H1 (cell line): ENCODE data around the gene SEMA6D. TPM values are rescaled to one million over a fixed set of nuclear protein-coding genes. Genes with fewer than 3 reads are reported as not detected.

Source experiments
- CTCF ChIA-PET: fragments of 300-600 bp; sonication (Branson Sonifier 250); formaldehyde crosslinking; loops from one replicate; lab custom pipeline; 2021; ENCODE audit not compliant: partially characterized antibody; lab: Charles Lee
- POLR2A ChIA-PET: fragments of 300-600 bp; sonication (Branson Sonifier 250); formaldehyde crosslinking; loops from one replicate; lab custom pipeline; 2021; ENCODE audit warnings: inconsistent platforms; ENCODE audit not compliant: partially characterized antibody; lab: Charles Lee
- DNase-seq, 2 experiments: peaks; one replicate each; pipeline versions ENCODE4 v3.0.0 to v3.0.0-alpha.2; 2010 to 2022; ENCODE audit warnings: low spot score in 2 of 2, low read depth in 1 of 2, mixed read lengths in 1 of 2
- FAIRE-seq: peaks from 2 replicates; lab custom pipeline; 2011; peaks lifted over from hg19 to GRCh38; lab: Jason Lieb, UNC
- H2AFZ ChIP-seq: 2 replicates; pipeline ENCODE4 v1.8.1; 2012; ENCODE audit warnings: low read length, inconsistent platforms
- H2AK5ac ChIP-seq: 2 replicates; pipeline ENCODE4 v1.6.1; 2013; ENCODE audit warnings: low read depth, low read length
- H2BK120ac ChIP-seq: replicated peaks from 2 replicates; pipeline ENCODE3; 2013; ENCODE audit warnings: low read depth, low read length, inconsistent platforms
- H2BK12ac ChIP-seq: 2 replicates; pipeline ENCODE4 v1.6.1; 2013; ENCODE audit warnings: low read depth, low read length
- H2BK15ac ChIP-seq: 2 replicates; pipeline ENCODE4 v1.6.1; 2013; ENCODE audit warnings: low read length
- H2BK20ac ChIP-seq: 2 replicates; pipeline ENCODE4 v1.6.1; 2013; ENCODE audit warnings: low read length
- H2BK5ac ChIP-seq: 2 replicates; pipeline ENCODE4 v1.6.1; 2013; ENCODE audit warnings: low read depth, low read length
- H3K14ac ChIP-seq: 2 replicates; pipeline ENCODE4 v1.6.1; 2013; ENCODE audit warnings: inconsistent platforms; ENCODE audit not compliant: insufficient read length
- H3K18ac ChIP-seq: 2 replicates; pipeline ENCODE4 v1.6.1; 2013; ENCODE audit warnings: low read length; ENCODE audit errors: extremely low read depth
- H3K23ac ChIP-seq: 2 replicates; pipeline ENCODE4 v1.6.1; 2013; ENCODE audit warnings: inconsistent platforms; ENCODE audit not compliant: insufficient read length
- H3K23me2 ChIP-seq: 2 replicates; pipeline ENCODE4 v1.6.1; 2013; ENCODE audit warnings: low read depth, low read length
- H3K27ac ChIP-seq: 2 replicates; pipeline ENCODE4 v1.6.1; 2011; ENCODE audit warnings: low read depth, low read length, inconsistent platforms
- H3K27me3 ChIP-seq, 4 experiments: replicated peaks in 1 of 4; 1 replicate in 1 of 4; 2 replicates in 3 of 4; pipeline versions ENCODE4 v1.6.1 to v1.8.1; 2011 to 2013; ENCODE audit warnings: low read length in 3 of 4, mild to moderate bottlenecking in 3 of 4, inconsistent platforms in 2 of 4, mixed read lengths in 2 of 4, moderate library complexity in 1 of 4; ENCODE audit not compliant: control insufficient read depth in 3 of 4, insufficient read depth in 3 of 4; ENCODE audit errors: extremely low read depth in 1 of 4
- H3K36me3 ChIP-seq, 4 experiments: 2 replicates each; pipeline versions ENCODE4 v1.6.1 to v1.8.1; 2011 to 2013; ENCODE audit warnings: mild to moderate bottlenecking in 4 of 4, low read length in 3 of 4, moderate library complexity in 2 of 4, control low read depth in 1 of 4, inconsistent platforms in 1 of 4; ENCODE audit not compliant: insufficient read depth in 4 of 4, control insufficient read depth in 2 of 4
- H3K4ac ChIP-seq: replicated peaks from 2 replicates; pipeline ENCODE3; 2013; ENCODE audit warnings: low read length, low read depth, mixed read lengths, inconsistent platforms; ENCODE audit not compliant: insufficient read length
- H3K4me1 ChIP-seq, 4 experiments: replicated peaks in 1 of 4; 1 replicate in 1 of 4; 2 replicates in 3 of 4; pipeline versions ENCODE4 v1.6.1 to v1.8.1; 2011 to 2013; ENCODE audit warnings: low read length in 3 of 4, inconsistent platforms in 2 of 4, mixed read lengths in 1 of 4; ENCODE audit not compliant: insufficient read depth in 4 of 4, control insufficient read depth in 3 of 4
- H3K4me2 ChIP-seq, 2 experiments: 2 replicates each; pipeline versions ENCODE4 v1.6.1 to v1.8.1; 2011 to 2013; ENCODE audit warnings: low read depth in 2 of 2, low read length in 2 of 2, control low read depth in 1 of 2, inconsistent platforms in 1 of 2, mild to moderate bottlenecking in 1 of 2; ENCODE audit not compliant: insufficient read depth in 1 of 2
- H3K4me3 ChIP-seq, 4 experiments: fragments of 200-600, 300-600 bp in 1 of 4; sonication (generic), shearing (Covaris generic), sonication (Bioruptor Twin) in 1 of 4; 2 replicates each; pipeline versions ENCODE4 v1.5.1 to v1.8.1; 2011 to 2016; ENCODE audit warnings: low read length in 4 of 4, low read depth in 3 of 4, control low read depth in 2 of 4, inconsistent platforms in 2 of 4, mild to moderate bottlenecking in 2 of 4, mixed read lengths in 1 of 4, moderate library complexity in 1 of 4; ENCODE audit not compliant: insufficient read depth in 2 of 4; ENCODE audit errors: extremely low read depth in 1 of 4
- H3K56ac ChIP-seq: replicated peaks from 2 replicates; pipeline ENCODE3; 2013; ENCODE audit warnings: low read depth, mild to moderate bottlenecking, mixed read lengths, low read length, inconsistent platforms; ENCODE audit not compliant: insufficient read length
- H3K79me1 ChIP-seq: 2 replicates; pipeline ENCODE4 v1.6.1; 2013; ENCODE audit warnings: low read depth, low read length, control low read depth
- H3K79me2 ChIP-seq, 2 experiments: 2 replicates each; pipeline versions ENCODE4 v1.6.1 to v1.8.1; 2012 to 2013; ENCODE audit warnings: low read length in 2 of 2, mild to moderate bottlenecking in 2 of 2, inconsistent platforms in 1 of 2; ENCODE audit not compliant: insufficient read depth in 2 of 2, control insufficient read depth in 1 of 2
- H3K9ac ChIP-seq, 4 experiments: replicated peaks in 1 of 4; 1 replicate in 1 of 4; 2 replicates in 3 of 4; pipeline versions ENCODE4 v1.6.1 to v1.8.1; 2011 to 2013; ENCODE audit warnings: low read depth in 3 of 4, low read length in 3 of 4, control low read depth in 2 of 4, mild to moderate bottlenecking in 2 of 4, moderate library complexity in 2 of 4, inconsistent platforms in 1 of 4; ENCODE audit errors: extremely low read depth in 1 of 4
- H3K9me3 ChIP-seq, 2 experiments: 2 replicates each; pipeline versions ENCODE4 v1.6.1 to v1.8.1; 2012 to 2013; ENCODE audit warnings: mild to moderate bottlenecking in 2 of 2, moderate library complexity in 2 of 2, control low read depth in 1 of 2, inconsistent platforms in 1 of 2, low read depth in 1 of 2, low read length in 1 of 2, mixed read lengths in 1 of 2; ENCODE audit not compliant: insufficient read depth in 2 of 2
- H4K20me1 ChIP-seq, 2 experiments: replicated peaks in 1 of 2; 2 replicates each; pipeline versions ENCODE3 to v1.8.1; 2011 to 2013; ENCODE audit warnings: inconsistent platforms in 2 of 2, low read length in 2 of 2, mild to moderate bottlenecking in 1 of 2; ENCODE audit not compliant: insufficient read depth in 2 of 2, control insufficient read depth in 1 of 2
- H4K5ac ChIP-seq: 2 replicates; pipeline ENCODE4 v1.6.1; 2013; ENCODE audit warnings: low read length, low read depth, mixed read lengths, inconsistent platforms; ENCODE audit not compliant: insufficient read length
- H4K8ac ChIP-seq: 2 replicates; pipeline ENCODE4 v1.8.0; 2013; ENCODE audit warnings: mild to moderate bottlenecking, moderate library complexity, low read length, inconsistent platforms; ENCODE audit not compliant: insufficient read depth; ENCODE audit errors: extremely low read depth
- H4K91ac ChIP-seq: replicated peaks from 2 replicates; pipeline ENCODE3; 2013; ENCODE audit warnings: low read length, mixed read lengths, inconsistent platforms; ENCODE audit not compliant: insufficient read length
- CBX5 ChIP-seq: fragments of 300-800, 300-1000 bp; sonication (generic); IDR thresholded peaks from 2 replicates; pipeline ENCODE4 v1.7.1; 2016; ENCODE audit warnings: antibody characterized with exemption, low read length, low read depth
- GTF2F1 ChIP-seq: IDR thresholded peaks from 2 replicates; pipeline ENCODE4 v1.6.1; 2012; ENCODE audit warnings: low read depth, low read length, improper control_type of control experiment, borderline replicate concordance
- NANOG ChIP-seq: IDR thresholded peaks from 2 replicates; pipeline ENCODE4 v1.6.1; 2011; ENCODE audit warnings: low read length, low read depth, mild to moderate bottlenecking, inconsistent platforms; ENCODE audit not compliant: insufficient read depth, poor library complexity, severe bottlenecking
- RAD21 ChIP-seq, 2 experiments: IDR thresholded peaks in 1 of 2; conservative IDR thresholded peaks in 1 of 2; 2 replicates each; pipeline ENCODE4 v1.6.1; 2011; ENCODE audit warnings: low read depth in 2 of 2, low read length in 2 of 2, improper control_type of control experiment in 1 of 2, inconsistent platforms in 1 of 2, mild to moderate bottlenecking in 1 of 2, moderate library complexity in 1 of 2
- WGBS, 2 experiments: shearing (Covaris generic) in 1 of 2; methylation state at CpG; one replicate each; pipeline versions ENCODE4 v1.1.6 to v1.1.7; 2013 to 2015; ENCODE audit warnings: low lambda C conversion rate in 2 of 2, mixed read lengths in 2 of 2, inconsistent platforms in 1 of 2, low coverage in 1 of 2, missing lambda C conversion rate in 1 of 2; ENCODE audit not compliant: insufficient replicate concordance in 2 of 2, insufficient coverage in 1 of 2, insufficient read length in 1 of 2; ENCODE audit errors: extremely low coverage in 1 of 2, missing lambda C conversion rate in 1 of 2; 5-methylcytosine and 5-hydroxymethylcytosine counted together
- polyA plus RNA-seq, 7 experiments: library from polyadenylated mRNA; depleted of rRNA in 3 of 7; stranded (reverse) in 5 of 7; unstranded in 2 of 7; fragments of >200 nt in 5 of 7; fragments of 200-250 nt in 2 of 7; gene quantifications; 1 replicate in 5 of 7; 2 replicates in 1 of 7; 4 replicates in 1 of 7; pipeline versions ENCODE4 v1.2.1 to v1.2.3, GENCODE V29; 2011 to 2013; ENCODE audit warnings: missing spikeins in 2 of 7, mixed read lengths in 2 of 7
- total RNA-seq: library from RNA; stranded (reverse); fragmentation: NEBNext Ultra II Directional; extraction: Animal tissue kit (Norgen Biotek cat#: 25700); gene quantifications from 2 replicates; pipeline ENCODE4 v1.2.1, GENCODE V29; 2021

SEMA6D gene
- total and polyA plus RNA-seq, 2 of the 8 experiments (the other 6 are each of a cell fraction or from before 2014, with no cell fraction given) = 2.2 to 3.8 TPM

GRCh38 chr15:47796830-47797229 lies 79.5 kb downstream of the SEMA6D start:
- TF ChIP-seq NANOG (no peak), GTF2F1 (no peak), CBX5 (no peak), RAD21 (IDR thresholded peaks at IDR 0.05 in 1 of 2, conservative IDR thresholded peaks at IDR 0.05 in 1 of 2; ENCODE audit: low read depth in 2 of 2, low read length in 2 of 2) (no peak)
- H4K91ac ChIP-seq = no peak overlapping the region
- DNase-seq (no peak), FAIRE-seq (no peak)
- H3K23me2 ChIP-seq = no peaks in the 10 kb centered on the region
- no peak overlapping the region for H3K4ac ChIP-seq
- H3K79me2 ChIP-seq = no peaks in the 10 kb centered on the region
- H3K4me3 ChIP-seq = no peak overlapping the region
- H3K18ac ChIP-seq = no peak overlapping the region
- H3K27ac ChIP-seq = no peak overlapping the region
- no peaks in the 10 kb centered on the region for H3K36me3 ChIP-seq
- H3K9me3 ChIP-seq = no peaks in the 10 kb centered on the region
- no peak overlapping the region for H4K5ac ChIP-seq
- no peak overlapping the region for H3K4me2 ChIP-seq
- no peaks in the 10 kb centered on the region for H3K4me1 ChIP-seq
- no peak overlapping the region for H3K14ac ChIP-seq
- H3K23ac ChIP-seq = no peak overlapping the region
- H2BK20ac ChIP-seq = no peak overlapping the region
- no peaks in the 10 kb centered on the region for H3K79me1 ChIP-seq
- H2AFZ ChIP-seq = no peak overlapping the region
- no peak overlapping the region for H3K9ac ChIP-seq
- H2BK5ac ChIP-seq = no peak overlapping the region
- no peak overlapping the region for H2BK120ac ChIP-seq
- no peak overlapping the region for H3K56ac ChIP-seq
- no peak overlapping the region for H2AK5ac ChIP-seq
- ChIA-PET CTCF (interaction anchor here (0.6 to 1.5 kb wide), 4 partner anchors 9 to 194 kb away, joined by 3 to 7 read pairs (median 4); no protein-coding TSS in a partner anchor), POLR2A (no interaction called here)
- H2BK12ac ChIP-seq = no peak overlapping the region
- H4K8ac ChIP-seq = no peak overlapping the region
- H4K20me1 ChIP-seq = no peaks in the 10 kb centered on the region
- WGBS, 2 experiments = 82% methylated on average over 3 of the region's 3 CpGs; no CpG with 5 or more reads in 1 of the 2 experiments
- no peaks in the 10 kb centered on the region for H3K27me3 ChIP-seq
- H2BK15ac ChIP-seq = no peak overlapping the region
